Hypothalamus (tissue), 51 donors: ENCODE results near the gene GRAMD1B.
A peak's percentile ranks its signal among the peaks of the same experiment; 100 is the strongest.
"Not testable (repeated sequence)": the region's sequence is repeated elsewhere in the genome, so short reads cannot be mapped to it uniquely, and the experiment has no call there.

Source experiments
- DNase-seq, 51 donors: peaks; one replicate each; lab custom pipeline; 2025; lab: John Stamatoyannopoulos, UW

The GRAMD1B gene

GRCh38 chr11:123494195-123495050, 64.4 kb downstream of the GRAMD1B start:
- DNase-seq = no peak

GRCh38 chr11:123504401-123504800, 74.3 kb downstream of the GRAMD1B start:
- no peak for DNase-seq

- DNase-seq = peak in 21 of 51 donors; percentile 9 to 58 (median 28)
These were observed 75.7 kb downstream of the GRAMD1B start for GRCh38 chr11:123505546-123506299.

GRCh38 chr11:123507043-123507442, 77.0 kb downstream of the GRAMD1B start:
- no peak for DNase-seq

GRCh38 chr11:123509737-123510578, 79.9 kb downstream of the GRAMD1B start:
- DNase-seq = peak in 38 of 51 donors; percentile 24 to 87 (median 63)

- no peak for DNase-seq
These were observed 80.5 kb downstream of the GRAMD1B start for GRCh38 chr11:123510579-123510905.

GRCh38 chr11:123511037-123511870, 81.2 kb downstream of the GRAMD1B start:
- peak; percentile 27 to 95 (median 84) for DNase-seq

GRCh38 chr11:123513309-123513708, 83.2 kb downstream of the GRAMD1B start:
- not testable (repeated sequence) for DNase-seq

- no peak for DNase-seq
These were observed 86.2 kb downstream of the GRAMD1B start for GRCh38 chr11:123516238-123516637.

GRCh38 chr11:123517559-123518364, 87.7 kb downstream of the GRAMD1B start:
- DNase-seq = no peak

GRCh38 chr11:123518496-123519054, 88.5 kb downstream of the GRAMD1B start:
- no peak for DNase-seq

GRCh38 chr11:123519055-123519796, 89.2 kb downstream of the GRAMD1B start:
- DNase-seq = peak in 27 of 51 donors; percentile 6 to 74 (median 41)

- DNase-seq = no peak
These were observed 89.7 kb downstream of the GRAMD1B start for GRCh38 chr11:123519797-123520193.

GRCh38 chr11:123520476-123520875, 90.4 kb downstream of the GRAMD1B start:
- DNase-seq = not testable (repeated sequence)

- no peak for DNase-seq
These were observed 90.9 kb downstream of the GRAMD1B start for GRCh38 chr11:123521001-123521400.

GRCh38 chr11:123521930-123522329, 91.9 kb downstream of the GRAMD1B start:
- DNase-seq = no peak

- DNase-seq = no peak
These were observed 93.5 kb downstream of the GRAMD1B start for GRCh38 chr11:123523539-123523938.

- peak in 11 of 51 donors; percentile 7 to 49 (median 22) for DNase-seq
These were observed 95.0 kb downstream of the GRAMD1B start for GRCh38 chr11:123525097-123525496.
